H1 (cell line): Measurements from ENCODE around the gene NR2F1-AS1. TPM values are rescaled to one million over a fixed set of nuclear protein-coding genes. Genes with fewer than 3 reads are reported as not detected.

Experiments
- CTCF ChIA-PET: fragments of 300-600 bp; sonication (Branson Sonifier 250); formaldehyde crosslinking; loops from one replicate; lab custom pipeline; 2021; ENCODE audit not compliant: partially characterized antibody; lab: Charles Lee
- POLR2A ChIA-PET: fragments of 300-600 bp; sonication (Branson Sonifier 250); formaldehyde crosslinking; loops from one replicate; lab custom pipeline; 2021; ENCODE audit warnings: inconsistent platforms; ENCODE audit not compliant: partially characterized antibody; lab: Charles Lee
- DNase-seq, 2 experiments: peaks; one replicate each; pipeline versions ENCODE4 v3.0.0 to v3.0.0-alpha.2; 2010 to 2022; ENCODE audit warnings: low spot score in 2 of 2, low read depth in 1 of 2, mixed read lengths in 1 of 2
- FAIRE-seq: peaks from 2 replicates; lab custom pipeline; 2011; peaks lifted over from hg19 to GRCh38; lab: Jason Lieb, UNC
- H2AFZ ChIP-seq: 2 replicates; pipeline ENCODE4 v1.8.1; 2012; ENCODE audit warnings: low read length, inconsistent platforms
- H2AK5ac ChIP-seq: 2 replicates; pipeline ENCODE4 v1.6.1; 2013; ENCODE audit warnings: low read depth, low read length
- H2BK120ac ChIP-seq: replicated peaks from 2 replicates; pipeline ENCODE3; 2013; ENCODE audit warnings: low read depth, low read length, inconsistent platforms
- H2BK12ac ChIP-seq: 2 replicates; pipeline ENCODE4 v1.6.1; 2013; ENCODE audit warnings: low read depth, low read length
- H2BK15ac ChIP-seq: 2 replicates; pipeline ENCODE4 v1.6.1; 2013; ENCODE audit warnings: low read length
- H2BK20ac ChIP-seq: 2 replicates; pipeline ENCODE4 v1.6.1; 2013; ENCODE audit warnings: low read length
- H2BK5ac ChIP-seq: 2 replicates; pipeline ENCODE4 v1.6.1; 2013; ENCODE audit warnings: low read depth, low read length
- H3K14ac ChIP-seq: 2 replicates; pipeline ENCODE4 v1.6.1; 2013; ENCODE audit warnings: inconsistent platforms; ENCODE audit not compliant: insufficient read length
- H3K18ac ChIP-seq: 2 replicates; pipeline ENCODE4 v1.6.1; 2013; ENCODE audit warnings: low read length; ENCODE audit errors: extremely low read depth
- H3K23ac ChIP-seq: 2 replicates; pipeline ENCODE4 v1.6.1; 2013; ENCODE audit warnings: inconsistent platforms; ENCODE audit not compliant: insufficient read length
- H3K23me2 ChIP-seq: 2 replicates; pipeline ENCODE4 v1.6.1; 2013; ENCODE audit warnings: low read depth, low read length
- H3K27ac ChIP-seq: 2 replicates; pipeline ENCODE4 v1.6.1; 2011; ENCODE audit warnings: low read depth, low read length, inconsistent platforms
- H3K27me3 ChIP-seq, 4 experiments: replicated peaks in 1 of 4; 1 replicate in 1 of 4; 2 replicates in 3 of 4; pipeline versions ENCODE4 v1.6.1 to v1.8.1; 2011 to 2013; ENCODE audit warnings: low read length in 3 of 4, mild to moderate bottlenecking in 3 of 4, inconsistent platforms in 2 of 4, mixed read lengths in 2 of 4, moderate library complexity in 1 of 4; ENCODE audit not compliant: control insufficient read depth in 3 of 4, insufficient read depth in 3 of 4; ENCODE audit errors: extremely low read depth in 1 of 4
- H3K36me3 ChIP-seq, 4 experiments: 2 replicates each; pipeline versions ENCODE4 v1.6.1 to v1.8.1; 2011 to 2013; ENCODE audit warnings: mild to moderate bottlenecking in 4 of 4, low read length in 3 of 4, moderate library complexity in 2 of 4, control low read depth in 1 of 4, inconsistent platforms in 1 of 4; ENCODE audit not compliant: insufficient read depth in 4 of 4, control insufficient read depth in 2 of 4
- H3K4ac ChIP-seq: replicated peaks from 2 replicates; pipeline ENCODE3; 2013; ENCODE audit warnings: low read length, low read depth, mixed read lengths, inconsistent platforms; ENCODE audit not compliant: insufficient read length
- H3K4me1 ChIP-seq, 4 experiments: replicated peaks in 1 of 4; 1 replicate in 1 of 4; 2 replicates in 3 of 4; pipeline versions ENCODE4 v1.6.1 to v1.8.1; 2011 to 2013; ENCODE audit warnings: low read length in 3 of 4, inconsistent platforms in 2 of 4, mixed read lengths in 1 of 4; ENCODE audit not compliant: insufficient read depth in 4 of 4, control insufficient read depth in 3 of 4
- H3K4me2 ChIP-seq, 2 experiments: 2 replicates each; pipeline versions ENCODE4 v1.6.1 to v1.8.1; 2011 to 2013; ENCODE audit warnings: low read depth in 2 of 2, low read length in 2 of 2, control low read depth in 1 of 2, inconsistent platforms in 1 of 2, mild to moderate bottlenecking in 1 of 2; ENCODE audit not compliant: insufficient read depth in 1 of 2
- H3K4me3 ChIP-seq, 4 experiments: fragments of 200-600, 300-600 bp in 1 of 4; sonication (generic), shearing (Covaris generic), sonication (Bioruptor Twin) in 1 of 4; 2 replicates each; pipeline versions ENCODE4 v1.5.1 to v1.8.1; 2011 to 2016; ENCODE audit warnings: low read length in 4 of 4, low read depth in 3 of 4, control low read depth in 2 of 4, inconsistent platforms in 2 of 4, mild to moderate bottlenecking in 2 of 4, mixed read lengths in 1 of 4, moderate library complexity in 1 of 4; ENCODE audit not compliant: insufficient read depth in 2 of 4; ENCODE audit errors: extremely low read depth in 1 of 4
- H3K56ac ChIP-seq: replicated peaks from 2 replicates; pipeline ENCODE3; 2013; ENCODE audit warnings: low read depth, mild to moderate bottlenecking, mixed read lengths, low read length, inconsistent platforms; ENCODE audit not compliant: insufficient read length
- H3K79me1 ChIP-seq: 2 replicates; pipeline ENCODE4 v1.6.1; 2013; ENCODE audit warnings: low read depth, low read length, control low read depth
- H3K79me2 ChIP-seq, 2 experiments: 2 replicates each; pipeline versions ENCODE4 v1.6.1 to v1.8.1; 2012 to 2013; ENCODE audit warnings: low read length in 2 of 2, mild to moderate bottlenecking in 2 of 2, inconsistent platforms in 1 of 2; ENCODE audit not compliant: insufficient read depth in 2 of 2, control insufficient read depth in 1 of 2
- H3K9ac ChIP-seq, 4 experiments: replicated peaks in 1 of 4; 1 replicate in 1 of 4; 2 replicates in 3 of 4; pipeline versions ENCODE4 v1.6.1 to v1.8.1; 2011 to 2013; ENCODE audit warnings: low read depth in 3 of 4, low read length in 3 of 4, control low read depth in 2 of 4, mild to moderate bottlenecking in 2 of 4, moderate library complexity in 2 of 4, inconsistent platforms in 1 of 4; ENCODE audit errors: extremely low read depth in 1 of 4
- H3K9me3 ChIP-seq, 2 experiments: 2 replicates each; pipeline versions ENCODE4 v1.6.1 to v1.8.1; 2012 to 2013; ENCODE audit warnings: mild to moderate bottlenecking in 2 of 2, moderate library complexity in 2 of 2, control low read depth in 1 of 2, inconsistent platforms in 1 of 2, low read depth in 1 of 2, low read length in 1 of 2, mixed read lengths in 1 of 2; ENCODE audit not compliant: insufficient read depth in 2 of 2
- H4K20me1 ChIP-seq, 2 experiments: replicated peaks in 1 of 2; 2 replicates each; pipeline versions ENCODE3 to v1.8.1; 2011 to 2013; ENCODE audit warnings: inconsistent platforms in 2 of 2, low read length in 2 of 2, mild to moderate bottlenecking in 1 of 2; ENCODE audit not compliant: insufficient read depth in 2 of 2, control insufficient read depth in 1 of 2
- H4K5ac ChIP-seq: 2 replicates; pipeline ENCODE4 v1.6.1; 2013; ENCODE audit warnings: low read length, low read depth, mixed read lengths, inconsistent platforms; ENCODE audit not compliant: insufficient read length
- H4K8ac ChIP-seq: 2 replicates; pipeline ENCODE4 v1.8.0; 2013; ENCODE audit warnings: mild to moderate bottlenecking, moderate library complexity, low read length, inconsistent platforms; ENCODE audit not compliant: insufficient read depth; ENCODE audit errors: extremely low read depth
- H4K91ac ChIP-seq: replicated peaks from 2 replicates; pipeline ENCODE3; 2013; ENCODE audit warnings: low read length, mixed read lengths, inconsistent platforms; ENCODE audit not compliant: insufficient read length
- ASH2L ChIP-seq: fragments of 200-600, 300-600 bp; sonication (generic); IDR thresholded peaks from one replicate; pipeline ENCODE4 v1.7.1; 2017; ENCODE audit warnings: low read length
- EZH2 ChIP-seq: fragments of 200-600 bp; sonication (generic); IDR thresholded peaks from 2 replicates; pipeline ENCODE4 v1.7.1; 2012; ENCODE audit warnings: low read depth, mild to moderate bottlenecking, moderate library complexity, low read length, inconsistent platforms; ENCODE audit not compliant: severe bottlenecking
- RNF2 ChIP-seq: fragments of 200-900, 300-1000 bp; sonication (generic); IDR thresholded peaks from 2 replicates; pipeline ENCODE4 v1.7.1; 2016; ENCODE audit warnings: borderline replicate concordance, low read depth, mild to moderate bottlenecking, antibody characterized with exemption, low read length; ENCODE audit not compliant: poor library complexity, severe bottlenecking; ENCODE audit errors: missing control alignments
- SUZ12 ChIP-seq: fragments of 200-600 bp; sonication (generic); IDR thresholded peaks from 2 replicates; pipeline ENCODE4 v1.6.1; 2012; ENCODE audit warnings: mild to moderate bottlenecking, inconsistent platforms, low read length, moderate library complexity, mixed read lengths
- TAF1 ChIP-seq: IDR thresholded peaks from 2 replicates; pipeline ENCODE4 v1.6.1; 2011; ENCODE audit warnings: mild to moderate bottlenecking, low read depth, low read length
- WGBS, 2 experiments: shearing (Covaris generic) in 1 of 2; methylation state at CpG; one replicate each; pipeline versions ENCODE4 v1.1.6 to v1.1.7; 2013 to 2015; ENCODE audit warnings: low lambda C conversion rate in 2 of 2, mixed read lengths in 2 of 2, inconsistent platforms in 1 of 2, low coverage in 1 of 2, missing lambda C conversion rate in 1 of 2; ENCODE audit not compliant: insufficient replicate concordance in 2 of 2, insufficient coverage in 1 of 2, insufficient read length in 1 of 2; ENCODE audit errors: extremely low coverage in 1 of 2, missing lambda C conversion rate in 1 of 2; 5-methylcytosine and 5-hydroxymethylcytosine counted together
- polyA plus RNA-seq, 7 experiments: library from polyadenylated mRNA; depleted of rRNA in 3 of 7; stranded (reverse) in 5 of 7; unstranded in 2 of 7; fragments of >200 nt in 5 of 7; fragments of 200-250 nt in 2 of 7; gene quantifications; 1 replicate in 5 of 7; 2 replicates in 1 of 7; 4 replicates in 1 of 7; pipeline versions ENCODE4 v1.2.1 to v1.2.3, GENCODE V29; 2011 to 2013; ENCODE audit warnings: missing spikeins in 2 of 7, mixed read lengths in 2 of 7
- total RNA-seq: library from RNA; stranded (reverse); fragmentation: NEBNext Ultra II Directional; extraction: Animal tissue kit (Norgen Biotek cat#: 25700); gene quantifications from 2 replicates; pipeline ENCODE4 v1.2.1, GENCODE V29; 2021

NR2F1-AS1 gene
- total and polyA plus RNA-seq, 2 of the 8 experiments (the other 6 are each of a cell fraction or from before 2014, with no cell fraction given) = 1.6 to 5.6 TPM

GRCh38 chr5:93599001-93599379 is 18.0 kb upstream of the NR2F1-AS1 start:
- no peak overlapping the region for H4K91ac ChIP-seq
- no peak for FAIRE-seq
- peaks cover 6 to 25% (median 22%) of the 10 kb centered on the region in 4 experiments for H3K4me1 ChIP-seq
- H2BK120ac ChIP-seq = no peak overlapping the region
- no peak overlapping the region for H3K9ac ChIP-seq
- no peak overlapping the region for H3K4ac ChIP-seq
- no peaks in the 10 kb centered on the region; the same call in 1 of the 2 replicates for H3K79me1 ChIP-seq
- H2BK20ac ChIP-seq = no peak overlapping the region
- H3K18ac ChIP-seq = no peak overlapping the region
- H3K23ac ChIP-seq = no peak overlapping the region
- TF ChIP-seq RNF2 = peak; percentile 65
- peak; percentile 35; the same call in 1 of the 2 replicates for TF ChIP-seq SUZ12
- TF ChIP-seq EZH2 = peak; percentile 60
- no peak for TF ChIP-seq TAF1
- no peak for TF ChIP-seq ASH2L
- H3K79me2 ChIP-seq = no peaks in the 10 kb centered on the region
- H2AK5ac ChIP-seq = no peak overlapping the region
- ChIA-PET CTCF (interaction anchor here (0.6 to 3.8 kb wide), 13 partner anchors 8 to 723 kb away, joined by 3 to 32 read pairs (median 4); no protein-coding TSS in a partner anchor), POLR2A (no interaction called here)
- no peak overlapping the region for H4K5ac ChIP-seq
- peaks cover 15 to 44% of the 10 kb centered on the region in 2 experiments for H4K20me1 ChIP-seq
- H3K56ac ChIP-seq = no peak overlapping the region
- H3K4me2 ChIP-seq = peak overlapping the region in 1 of 2 experiments; percentile 15; a peak in 1 of 4 replicates
- H2BK5ac ChIP-seq = no peak overlapping the region
- no peak overlapping the region for H3K14ac ChIP-seq
- no peak overlapping the region for H3K27ac ChIP-seq
- H2BK12ac ChIP-seq = no peak overlapping the region
- no peak overlapping the region for H2BK15ac ChIP-seq
- no peak overlapping the region for H3K4me3 ChIP-seq
- no peak for DNase-seq
- no peak overlapping the region for H4K8ac ChIP-seq
- peaks cover 93 to 100% (median 97%) of the 10 kb centered on the region in 4 experiments for H3K27me3 ChIP-seq
- H3K36me3 ChIP-seq = peaks cover 0 to 2% (median 0%) of the 10 kb centered on the region in 4 experiments; a peak in 1 of 8 replicates
- peaks cover 3% of the 10 kb centered on the region for H3K23me2 ChIP-seq
- no peaks in the 10 kb centered on the region for H3K9me3 ChIP-seq
- WGBS, 2 experiments = 10% methylated on average over 5 of the region's 5 CpGs; no CpG with 5 or more reads in 1 of the 2 experiments
- H2AFZ ChIP-seq = no peak overlapping the region
